H4 (cell line): ENCODE measurements around the gene PANK1. TPM values are rescaled to one million over a fixed set of nuclear protein-coding genes. Genes with fewer than 3 reads are reported as not detected.

ENCODE experiments used
- DNase-seq: peaks from one replicate; pipeline ENCODE4 v3.0.0-alpha.2; 2015; ENCODE audit warnings: low spot score
- total RNA-seq: library from RNA; depleted of rRNA; stranded (reverse); fragments of >200 nt; shearing (Covaris generic); gene quantifications from 2 replicates; pipeline ENCODE4 v1.2.3, GENCODE V29; 2014

The PANK1 gene
- total RNA-seq, 1 experiment from 2014 or later = 9.7 TPM

GRCh38 chr10:89651916-89652573, 7.0 kb upstream of the PANK1 start:
- no peak for DNase-seq

GRCh38 chr10:89651205-89651915, 6.3 kb upstream of the PANK1 start:
- DNase-seq = no peak

DNA sequence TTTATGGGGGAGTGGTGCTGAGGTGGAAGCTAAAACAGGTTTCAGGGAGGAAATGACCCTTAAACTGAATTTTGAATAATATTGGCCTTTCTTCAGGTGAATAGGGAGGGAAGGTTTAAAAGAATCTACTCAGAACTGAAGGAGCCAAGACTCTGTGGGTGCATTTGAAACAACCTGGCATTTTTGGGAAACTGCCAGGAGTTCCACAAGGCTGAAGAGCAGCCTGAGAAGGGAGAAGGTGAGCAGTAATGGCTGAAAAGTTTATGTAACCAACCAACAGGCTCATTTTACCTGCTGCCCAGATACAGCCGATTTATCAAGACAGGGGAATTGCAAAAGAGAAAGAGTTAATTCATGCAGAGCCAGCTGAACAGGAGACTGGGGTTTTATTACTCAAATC, 4.0 kb upstream of the PANK1 start:
- no peak for DNase-seq

GRCh38 chr10:89648074-89648473, 3.0 kb upstream of the PANK1 start:
- no peak for DNase-seq

- no peak for DNase-seq
Measured at GRCh38 chr10:89646889-89647657, 2.0 kb upstream of the PANK1 start.

- no peak for DNase-seq
Measured at GRCh38 chr10:89645742-89646172, 715 bp upstream of the PANK1 start.

GRCh38 chr10:89644691-89644966, 413 bp downstream of the PANK1 start:
- DNase-seq = no peak

GRCh38 chr10:89643812-89644690, 991 bp downstream of the PANK1 start:
- DNase-seq = peak; percentile 97

DNA sequence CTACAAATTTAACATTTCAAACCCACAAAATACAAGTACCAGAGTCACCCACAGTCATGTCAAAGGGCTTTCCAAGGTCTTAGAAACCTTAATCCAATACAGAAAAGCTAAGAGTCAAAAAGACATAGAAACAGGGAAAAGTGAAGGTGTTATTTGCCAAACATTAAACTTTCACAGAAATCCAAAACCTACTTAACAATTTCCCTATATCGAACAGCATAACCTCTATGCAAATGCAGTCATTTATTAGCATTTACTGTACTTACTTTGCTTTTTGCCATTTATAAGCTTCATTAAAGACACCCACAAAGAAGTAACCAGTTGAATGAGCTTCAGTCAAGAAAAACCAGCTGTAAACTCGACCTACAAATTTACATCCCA, 1.6 kb downstream of the PANK1 start:
- DNase-seq = no peak

GRCh38 chr10:89642193-89642592, 2.8 kb downstream of the PANK1 start:
- DNase-seq = no peak

DNA sequence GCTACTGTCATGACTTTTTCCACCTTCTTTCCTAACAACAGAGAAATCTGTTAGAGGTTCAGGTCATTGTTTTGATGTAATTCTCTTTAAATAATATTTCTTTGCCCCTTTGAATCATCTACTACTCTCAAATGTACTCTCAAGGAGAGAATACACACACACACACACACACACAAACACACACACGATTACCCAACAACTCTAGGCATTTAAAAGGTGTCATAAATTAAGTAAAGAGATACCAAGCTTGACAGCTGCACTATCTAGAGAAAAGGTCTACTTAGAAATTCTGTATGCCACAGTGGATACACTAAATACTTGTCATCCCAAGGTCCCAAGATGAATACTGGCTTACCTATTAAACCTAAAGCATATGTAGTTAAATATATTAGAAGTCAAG, 4.8 kb downstream of the PANK1 start:
- no peak for DNase-seq

DNA sequence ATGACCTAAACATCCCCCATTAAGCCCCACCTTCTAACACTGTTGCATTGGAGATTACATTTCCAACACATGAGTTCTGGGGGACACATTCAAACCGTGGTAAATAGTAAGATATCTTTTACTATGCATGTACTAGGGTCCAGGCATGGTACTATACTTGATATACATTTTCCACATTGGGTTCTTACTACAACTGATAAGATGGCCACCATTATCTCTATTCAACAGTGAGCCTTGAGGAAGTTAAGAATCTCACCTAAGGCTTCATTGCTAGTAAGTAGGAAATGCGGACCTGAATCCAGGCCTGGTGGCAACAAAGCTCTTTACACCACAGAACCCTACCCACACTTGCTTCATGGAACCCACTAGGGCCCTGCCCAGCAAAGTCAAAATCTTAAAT, 5.7 kb downstream of the PANK1 start:
- no peak for DNase-seq

GRCh38 chr10:89637113-89637512, 7.9 kb downstream of the PANK1 start:
- DNase-seq = no peak

GRCh38 chr10:89634637-89635036, 10.4 kb downstream of the PANK1 start:
- DNase-seq = no peak

- peak; percentile 39 for DNase-seq
Measured at GRCh38 chr10:89633484-89633883, 11.6 kb downstream of the PANK1 start.

DNA sequence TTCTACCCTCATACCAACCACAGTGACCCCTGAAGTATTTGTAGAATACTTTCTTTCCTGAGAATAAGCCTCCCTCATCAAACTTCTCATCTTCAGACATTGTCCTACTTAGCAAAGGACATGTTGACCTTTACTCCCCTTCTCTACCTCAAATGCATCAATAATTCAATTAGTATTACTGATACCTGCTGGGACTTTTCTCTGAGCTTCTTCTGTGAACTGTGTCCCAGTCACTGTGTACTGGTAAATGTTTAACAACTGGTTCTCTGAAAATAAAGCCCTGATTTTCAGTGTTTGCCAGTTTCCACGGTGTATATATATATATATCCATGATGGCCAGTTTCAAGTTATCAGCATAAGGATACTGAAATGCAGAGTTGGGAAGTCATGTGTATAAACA, 12.2 kb downstream of the PANK1 start:
- DNase-seq = no peak

DNA sequence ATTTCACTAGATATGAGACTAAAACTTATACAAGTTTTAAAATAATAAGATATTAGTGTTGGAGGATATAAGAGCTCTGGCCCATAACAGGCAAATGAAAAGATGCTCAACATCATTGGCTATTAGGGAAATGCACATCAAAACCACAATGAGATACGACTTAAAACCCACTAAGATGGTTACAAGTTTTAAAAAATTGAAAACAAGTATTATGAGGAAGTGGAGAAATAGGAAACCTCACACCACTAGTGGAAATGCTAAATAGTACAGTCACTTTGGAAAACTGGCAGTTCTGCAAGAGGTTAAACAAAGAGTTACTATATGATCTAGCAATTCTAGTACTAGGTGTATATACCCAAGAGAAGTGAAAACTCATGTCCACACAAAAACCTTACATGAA, 17.2 kb downstream of the PANK1 start:
- no peak for DNase-seq

- peak; percentile 12 for DNase-seq
Measured at GRCh38 chr10:89625041-89625765, 19.8 kb downstream of the PANK1 start.

DNA sequence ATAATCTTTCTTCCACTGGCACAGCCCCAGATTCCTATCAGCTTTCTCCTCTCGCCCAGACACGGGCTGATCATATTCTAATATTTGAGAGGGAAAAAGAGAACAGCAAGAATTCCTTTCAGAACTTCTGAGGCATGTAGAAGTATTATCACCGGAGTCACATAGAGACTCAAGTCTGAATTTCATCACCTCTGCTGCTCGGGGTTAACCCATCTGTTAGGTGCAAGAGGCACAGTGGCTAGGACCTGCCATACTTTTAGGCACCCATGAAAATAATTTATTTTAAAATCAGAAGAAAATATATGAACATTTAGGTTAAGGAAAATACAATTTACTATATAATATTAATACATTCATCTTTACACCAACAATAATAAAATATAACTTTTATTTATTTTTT, 21.0 kb downstream of the PANK1 start:
- no peak for DNase-seq

- no peak for DNase-seq
Measured at GRCh38 chr10:89622151-89622550, 22.9 kb downstream of the PANK1 start.

DNA sequence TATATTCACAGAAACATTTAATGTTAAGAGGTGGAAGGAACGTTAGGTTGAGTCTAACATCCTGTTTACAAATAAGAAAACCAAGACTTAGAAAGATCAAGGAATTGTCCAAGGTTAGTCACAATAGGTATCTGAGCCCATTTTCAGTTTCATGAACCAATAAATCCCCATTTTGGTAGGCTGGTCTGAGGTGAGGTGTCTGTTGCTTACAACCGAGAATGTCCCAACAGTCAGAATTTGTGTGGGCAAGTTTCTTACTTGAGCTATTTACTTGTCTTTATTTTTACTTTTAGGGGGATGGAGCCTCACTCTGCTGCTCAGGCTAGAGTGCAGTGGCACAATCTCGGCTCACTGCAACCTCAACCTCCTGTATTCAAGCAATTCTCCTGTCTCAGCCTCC, 23.6 kb downstream of the PANK1 start:
- DNase-seq = no peak
